Muscle of leg (tissue), 11 donors: Measurements from ENCODE around the gene RPS6KA4. TPM values are rescaled to one million over a fixed set of nuclear protein-coding genes. Genes with fewer than 3 reads are reported as not detected.

Experiments used
- DNase-seq: peaks from one replicate; pipeline ENCODE4 v3.0.0; 2013
- H3K27ac ChIP-seq: one replicate; pipeline ENCODE4 v1.5.1; 2013; ENCODE audit warnings: mild to moderate bottlenecking, low read length, control low read depth
- H3K27me3 ChIP-seq: one replicate; pipeline ENCODE4 v1.6.1; 2013; ENCODE audit warnings: low read length; ENCODE audit not compliant: control insufficient read depth, insufficient read depth
- H3K36me3 ChIP-seq: one replicate; pipeline ENCODE4 v1.6.1; 2013; ENCODE audit warnings: low read length; ENCODE audit not compliant: control insufficient read depth, insufficient read depth
- H3K4me1 ChIP-seq: one replicate; pipeline ENCODE4 v1.6.1; 2013; ENCODE audit warnings: low read length; ENCODE audit not compliant: control insufficient read depth, insufficient read depth
- H3K4me3 ChIP-seq: one replicate; pipeline ENCODE4 v1.5.1; 2013; ENCODE audit warnings: low read length, control low read depth
- H3K9me3 ChIP-seq: replicated peaks from 2 replicates; pipeline ENCODE4 v1.6.1; 2013; ENCODE audit warnings: low read depth, low read length; ENCODE audit not compliant: control insufficient read depth
- WGBS: methylation state at CpG from one replicate; pipeline ENCODE4 v1.1.5; 2013; ENCODE audit warnings: missing lambda C conversion rate; ENCODE audit not compliant: insufficient coverage; 5-methylcytosine and 5-hydroxymethylcytosine counted together
- polyA plus RNA-seq, 8 donors: library from polyadenylated mRNA; unstranded; fragments of 120-200 nt; gene quantifications; one replicate each; pipeline versions ENCODE4 v1.2.1 to v1.2.3, GENCODE V29; 2013; ENCODE audit warnings: inconsistent platforms in 1 of 8, low replicate concordance in 1 of 8; ENCODE audit not compliant: insufficient read length in 8 of 8, insufficient read depth in 1 of 8
- total RNA-seq: library from RNA; stranded (reverse); fragments of 120-200 nt; gene quantifications from one replicate; pipeline ENCODE4 v1.2.4, GENCODE V29; 2013

RPS6KA4 gene
- total and polyA plus RNA-seq, 9 donors: 13.3 to 19.8 (median 15.9) TPM

DNA sequence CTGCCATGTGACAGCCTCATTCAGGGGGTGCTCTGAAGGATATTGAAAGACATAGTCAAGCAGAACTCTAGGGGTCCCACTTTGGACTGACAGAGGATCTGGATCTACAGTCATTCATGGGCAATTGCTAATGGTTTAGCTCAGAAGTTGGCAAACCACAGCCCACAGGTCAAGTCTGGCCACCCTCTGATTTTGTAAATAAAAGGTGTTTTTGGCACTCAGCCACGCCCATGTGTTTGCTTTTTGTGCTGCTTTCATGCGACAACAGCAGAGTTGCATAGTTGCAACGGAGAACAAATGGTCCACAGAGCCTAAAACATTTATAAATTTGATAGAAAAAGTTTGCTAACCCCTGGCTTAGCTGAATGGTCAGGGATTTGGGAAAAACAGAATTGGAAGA is 41.7 kb downstream of the RPS6KA4 start:
- Histone ChIP-seq H3K27ac (no peak overlapping the region), H3K4me1 (peaks cover 20% of the 10 kb centered on the region), H3K4me3 (no peak overlapping the region), H3K27me3 (peaks cover 2% of the 10 kb centered on the region), H3K36me3 (no peaks in the 10 kb centered on the region), H3K9me3 (peaks cover 3% of the 10 kb centered on the region)
- 79% methylated on average over 2 of the region's 3 CpGs for WGBS
- DNase-seq: no peak

DNA sequence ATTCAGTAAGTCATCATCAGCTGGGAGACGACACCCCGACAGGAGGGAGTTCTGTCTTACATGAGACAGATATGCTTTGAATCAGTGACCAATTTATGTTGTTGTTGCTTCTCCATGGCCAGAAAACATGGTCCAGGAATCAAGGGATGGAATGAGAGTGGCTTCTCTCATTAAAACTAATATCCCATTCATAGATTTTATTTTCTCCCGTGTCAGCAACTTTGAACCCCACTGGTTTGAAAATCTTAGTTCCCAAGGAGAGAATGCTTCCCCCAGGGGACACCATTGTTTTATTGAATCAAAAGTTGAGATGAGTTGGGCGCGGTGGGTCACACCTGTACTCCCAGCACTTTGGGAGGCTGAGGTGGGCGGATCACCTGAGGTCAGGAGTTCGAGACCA is 42.8 kb downstream of the RPS6KA4 start:
- Histone ChIP-seq H3K36me3 (no peaks in the 10 kb centered on the region), H3K27me3 (peaks cover 2% of the 10 kb centered on the region), H3K9me3 (peaks cover 3% of the 10 kb centered on the region), H3K27ac (no peak overlapping the region), H3K4me3 (no peak overlapping the region), H3K4me1 (peaks cover 20% of the 10 kb centered on the region)
- WGBS: no CpG with 5 or more reads among the region's 7 CpGs
- DNase-seq: no peak

DNA sequence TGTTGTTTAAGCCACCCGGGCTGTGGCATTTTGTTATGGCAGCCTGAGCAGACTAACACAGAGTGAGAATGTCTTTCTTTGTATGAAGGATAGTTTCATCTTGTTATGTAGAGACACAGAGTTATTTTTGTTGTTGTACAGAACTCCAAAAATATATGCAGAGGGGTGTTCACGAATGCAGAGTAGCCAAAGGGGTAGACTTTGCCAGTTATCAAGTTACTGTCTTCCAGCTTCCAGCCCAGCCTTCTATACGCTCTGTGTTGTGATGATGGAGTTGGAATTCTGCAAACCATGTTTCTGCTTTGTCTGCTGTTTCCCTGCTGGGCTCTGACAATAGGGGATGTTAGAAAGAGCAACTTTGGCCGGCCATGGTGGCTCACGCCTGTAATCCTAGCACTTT is 44.1 kb downstream of the RPS6KA4 start:
- H3K4me3 ChIP-seq: no peak overlapping the region
- 100% methylated on average over 1 of the region's 5 CpGs for whole genome bisulfite sequencing
- H3K27ac ChIP-seq: no peak overlapping the region
- H3K36me3 ChIP-seq: no peaks in the 10 kb centered on the region
- H3K27me3 ChIP-seq: peaks cover 2% of the 10 kb centered on the region
- peaks cover 20% of the 10 kb centered on the region for H3K4me1 ChIP-seq
- DNase-seq: no peak
- H3K9me3 ChIP-seq: peaks cover 3% of the 10 kb centered on the region

DNA sequence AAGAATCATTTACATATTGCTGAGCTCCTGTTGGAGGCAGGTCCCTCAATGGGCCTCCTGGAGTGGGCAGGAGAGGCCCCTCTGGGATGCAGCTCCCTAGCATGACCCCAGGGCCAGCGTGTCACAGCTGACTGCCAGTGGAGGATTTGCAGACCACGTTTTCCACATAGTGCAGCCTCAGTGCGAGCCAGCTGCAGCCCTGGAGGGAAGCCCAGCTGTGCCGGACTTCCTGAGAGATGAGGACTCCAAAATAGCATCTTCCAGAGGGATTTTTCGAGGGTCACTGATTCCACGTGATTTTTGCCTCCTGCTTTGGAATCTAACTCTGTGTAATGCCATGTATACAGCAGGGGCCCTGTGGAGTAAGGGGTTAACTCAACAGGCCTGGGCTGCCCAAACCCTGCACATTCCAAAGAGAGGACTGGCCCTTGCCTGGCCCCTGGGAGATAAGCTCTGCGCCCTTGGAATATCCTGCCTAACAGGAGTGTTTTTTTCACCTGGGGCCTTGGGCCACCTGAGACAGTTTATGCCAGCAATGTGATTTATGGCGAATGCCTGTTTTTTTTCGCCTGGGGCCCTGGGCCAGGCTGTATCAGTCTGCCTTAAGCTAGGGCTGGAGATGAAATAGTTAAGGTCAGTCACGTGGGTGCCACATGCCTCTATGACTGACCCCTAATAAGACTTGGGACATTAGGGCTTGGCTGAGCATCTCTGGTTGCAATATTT is 47.4 kb downstream of the RPS6KA4 start:
- peak; percentile 88 for DNase-seq
- WGBS: 15% methylated on average over 8 of the region's 10 CpGs
- H3K9me3 ChIP-seq: peaks cover 3% of the 10 kb centered on the region

DNA sequence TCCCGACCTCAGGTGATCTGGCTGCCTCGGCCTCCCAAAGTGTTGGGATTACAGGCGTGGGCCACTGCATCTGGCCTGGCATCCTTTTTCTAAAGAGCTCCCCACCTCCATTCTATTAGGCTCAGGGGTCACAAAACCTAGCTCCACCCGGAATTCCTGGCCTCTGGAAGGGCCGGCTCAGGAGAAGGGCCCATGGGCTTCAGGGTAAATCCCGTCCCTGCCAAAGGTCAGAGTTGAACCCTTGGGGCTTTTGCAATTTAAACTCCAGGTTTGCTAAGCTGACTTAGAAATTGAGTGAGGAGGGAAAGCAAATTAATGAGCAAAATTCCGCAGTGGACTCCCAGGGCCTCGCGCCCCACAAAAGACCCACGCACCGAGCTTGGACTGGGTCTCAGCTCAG is 48.3 kb downstream of the RPS6KA4 start:
- WGBS: 63% methylated on average over 10 of the region's 11 CpGs
- Histone ChIP-seq H3K4me3 (no peak overlapping the region), H3K4me1 (peaks cover 43% of the 10 kb centered on the region)

More for the DNA sequence above, 47.4 kb downstream of the RPS6KA4 start:
- Histone ChIP-seq H3K27ac (peak overlapping the region; percentile 33), H3K36me3 (no peaks in the 10 kb centered on the region), H3K27me3 (no peaks in the 10 kb centered on the region), H3K4me3 (no peak overlapping the region), H3K4me1 (peaks cover 43% of the 10 kb centered on the region)

DNA sequence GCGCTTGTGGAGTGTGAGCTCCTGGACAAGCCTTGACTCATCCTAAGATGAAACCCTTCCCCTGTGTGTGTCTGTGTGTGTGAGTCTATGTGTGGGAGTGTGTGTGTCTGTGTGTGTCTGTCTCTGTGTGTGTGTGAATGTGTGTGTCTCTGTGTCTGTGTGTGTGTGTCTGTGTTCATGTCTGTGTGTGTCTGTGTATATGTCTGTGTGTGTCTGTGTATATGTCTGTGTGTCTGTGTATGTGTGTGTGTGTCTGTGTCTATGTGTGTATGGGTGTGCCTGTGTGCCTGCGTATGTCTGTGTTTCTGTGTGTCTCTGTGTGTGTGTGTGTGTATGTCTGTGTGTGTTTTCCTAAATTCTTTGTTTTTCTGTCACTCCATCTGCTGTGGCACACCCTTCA is 48.7 kb downstream of the RPS6KA4 start:
- Histone ChIP-seq H3K27ac (no peak overlapping the region), H3K36me3 (no peaks in the 10 kb centered on the region), H3K9me3 (peaks cover 3% of the 10 kb centered on the region), H3K27me3 (no peaks in the 10 kb centered on the region), H3K4me1 (peaks cover 43% of the 10 kb centered on the region), H3K4me3 (no peak overlapping the region)
- no peak for DNase-seq
- no CpG with 5 or more reads among the region's 2 CpGs for WGBS

More for the DNA sequence above, 48.3 kb downstream of the RPS6KA4 start:
- no peak overlapping the region for H3K27ac ChIP-seq
- DNase-seq: no peak
- no peaks in the 10 kb centered on the region for H3K27me3 ChIP-seq
- no peaks in the 10 kb centered on the region for H3K36me3 ChIP-seq
- H3K9me3 ChIP-seq: peaks cover 3% of the 10 kb centered on the region

DNA sequence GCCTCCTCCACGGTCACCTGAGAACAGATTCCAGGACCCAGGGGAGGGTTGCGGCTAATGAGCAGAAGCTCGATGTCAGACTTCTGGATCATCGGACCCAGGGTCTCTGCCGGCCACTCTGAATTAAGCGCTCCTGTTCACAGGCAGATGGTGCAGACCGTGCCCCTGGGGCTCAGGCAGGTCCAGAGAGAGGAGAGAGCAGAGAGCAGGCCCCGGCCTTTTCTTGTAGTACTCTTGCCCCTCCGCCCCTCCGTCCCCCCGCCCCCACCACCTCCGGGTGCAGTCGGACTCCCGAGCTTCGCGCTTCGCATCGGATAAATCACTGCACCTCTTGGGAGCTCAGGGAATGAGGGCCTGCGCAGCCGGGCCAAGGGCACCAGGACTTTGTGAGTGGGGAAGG is 50.3 kb downstream of the RPS6KA4 start:
- Histone ChIP-seq H3K27ac (no peak overlapping the region), H3K36me3 (no peaks in the 10 kb centered on the region), H3K27me3 (no peaks in the 10 kb centered on the region), H3K9me3 (no peaks in the 10 kb centered on the region), H3K4me1 (peaks cover 43% of the 10 kb centered on the region), H3K4me3 (no peak overlapping the region)
- WGBS: 41% methylated on average over 6 of the region's 20 CpGs
- DNase-seq: no peak

DNA sequence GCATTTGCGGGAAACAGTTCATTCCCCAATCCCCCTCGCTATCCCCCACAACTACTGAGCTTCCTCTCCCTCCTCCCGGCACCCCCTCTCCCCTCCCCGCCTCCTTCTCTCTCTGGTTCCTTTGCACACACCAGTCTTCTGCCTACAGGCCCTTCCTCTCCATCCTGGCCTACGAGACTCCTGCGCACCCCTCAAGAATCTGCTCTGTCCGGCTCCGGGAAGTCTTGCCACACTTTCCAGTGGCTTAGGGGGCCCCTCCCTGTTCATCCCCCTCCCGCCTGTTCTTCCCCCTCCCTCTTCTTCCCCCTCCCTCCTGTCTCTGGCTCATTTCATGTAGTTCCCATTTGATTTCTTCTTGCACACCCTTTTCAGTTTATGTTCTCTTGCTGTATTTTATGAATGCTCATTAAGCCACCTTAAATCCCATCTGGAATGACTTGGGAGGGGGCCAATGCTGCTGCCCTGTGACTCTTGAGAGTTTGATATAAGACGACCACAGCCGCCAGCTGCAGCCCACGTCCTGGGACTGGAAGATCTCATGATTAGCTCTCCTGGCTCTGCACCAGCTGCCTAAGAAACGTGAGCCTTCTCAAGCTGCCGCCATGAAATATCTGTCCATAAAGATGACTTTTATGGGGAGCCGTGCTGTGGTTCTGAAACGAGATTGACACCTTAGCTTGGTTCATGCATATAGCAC is 50.9 kb downstream of the RPS6KA4 start:
- WGBS: 10% methylated on average over 14 of the region's 16 CpGs
- peak; percentile 66 for DNase-seq
- Histone ChIP-seq H3K4me3 (no peak overlapping the region), H3K36me3 (no peaks in the 10 kb centered on the region), H3K27ac (no peak overlapping the region), H3K9me3 (no peaks in the 10 kb centered on the region), H3K27me3 (no peaks in the 10 kb centered on the region), H3K4me1 (peaks cover 45% of the 10 kb centered on the region)

DNA sequence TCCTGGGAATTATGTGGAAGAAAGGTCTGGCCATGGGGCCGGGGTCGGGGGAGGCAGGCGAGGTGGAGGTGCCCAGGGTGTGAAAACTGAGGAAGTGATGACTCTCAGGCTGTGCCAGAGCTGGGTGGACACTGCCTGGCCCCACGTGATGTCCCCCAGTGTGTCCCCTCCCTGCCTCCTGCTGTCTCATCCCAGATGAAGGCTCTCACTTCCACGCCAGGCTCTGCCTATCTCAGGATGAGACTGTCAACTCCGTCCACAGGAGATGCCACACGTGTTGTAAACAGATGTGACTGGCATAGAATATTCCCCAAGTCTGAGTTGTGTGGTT is 51.4 kb downstream of the RPS6KA4 start:
- H3K36me3 ChIP-seq: no peaks in the 10 kb centered on the region
- DNase-seq: no peak
- no peaks in the 10 kb centered on the region for H3K9me3 ChIP-seq
- H3K27ac ChIP-seq: no peak overlapping the region
- H3K4me3 ChIP-seq: no peak overlapping the region
- 37% methylated on average over 2 of the region's 7 CpGs for WGBS
- no peaks in the 10 kb centered on the region for H3K27me3 ChIP-seq
- peaks cover 49% of the 10 kb centered on the region for H3K4me1 ChIP-seq

DNA sequence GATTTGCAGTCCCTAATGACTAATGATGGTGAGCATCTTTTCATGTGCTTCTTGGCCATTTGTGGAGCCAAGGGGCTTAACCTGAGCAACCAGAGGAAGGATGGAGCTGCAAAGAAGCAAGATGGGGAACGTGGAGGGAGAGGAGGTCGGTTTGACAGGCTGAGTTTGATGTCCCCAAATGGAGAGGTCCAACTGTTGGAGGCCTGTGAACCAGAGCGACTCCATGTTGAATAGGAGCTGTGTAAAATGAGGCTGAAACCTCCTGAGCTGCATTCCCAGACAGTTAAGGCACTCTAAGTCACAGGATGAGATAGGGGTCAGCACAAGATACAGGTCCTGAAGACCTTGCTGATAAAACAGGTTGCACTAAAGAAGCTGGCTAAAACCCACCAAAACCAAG is 54.5 kb downstream of the RPS6KA4 start:
- Histone ChIP-seq H3K36me3 (no peaks in the 10 kb centered on the region), H3K27ac (no peak overlapping the region), H3K4me1 (peaks cover 29% of the 10 kb centered on the region), H3K4me3 (no peak overlapping the region), H3K27me3 (no peaks in the 10 kb centered on the region), H3K9me3 (no peaks in the 10 kb centered on the region)
- 83% methylated on average over 3 of the region's 3 CpGs for WGBS
- no peak for DNase-seq
